H9 (cell line): ENCODE measurements around the gene NLN. TPM values are rescaled to one million over a fixed set of nuclear protein-coding genes. Genes with fewer than 3 reads are reported as not detected.

Experiments
- DNase-seq: peaks from one replicate; pipeline ENCODE4 v3.0.0-alpha.2; 2017
- H2AFZ ChIP-seq: one replicate; pipeline ENCODE4 v1.6.1; 2013; ENCODE audit warnings: mild to moderate bottlenecking, low read length, control low read depth, moderate library complexity
- H2AK5ac ChIP-seq: 2 replicates; pipeline ENCODE4 v1.6.1; 2013; ENCODE audit warnings: low read length, control low read depth, mixed read lengths; ENCODE audit not compliant: insufficient read length
- H2BK120ac ChIP-seq: one replicate; pipeline ENCODE4 v1.6.1; 2013; ENCODE audit warnings: low read depth, mild to moderate bottlenecking, low read length, control low read depth, inconsistent platforms; ENCODE audit not compliant: poor library complexity, severe bottlenecking
- H2BK12ac ChIP-seq: 2 replicates; pipeline ENCODE4 v1.6.1; 2013; ENCODE audit warnings: low read length, control low read depth, mixed read lengths, low read depth; ENCODE audit not compliant: insufficient read length
- H2BK15ac ChIP-seq: 2 replicates; pipeline ENCODE4 v1.6.1; 2013; ENCODE audit warnings: low read depth, low read length, control low read depth
- H2BK20ac ChIP-seq: one replicate; pipeline ENCODE4 v1.6.1; 2013; ENCODE audit warnings: low read depth, mild to moderate bottlenecking, low read length, control low read depth, inconsistent platforms; ENCODE audit not compliant: poor library complexity, severe bottlenecking
- H2BK5ac ChIP-seq: 2 replicates; pipeline ENCODE4 v1.6.1; 2013; ENCODE audit warnings: low read length, control low read depth, mixed read lengths; ENCODE audit not compliant: insufficient read length
- H3K14ac ChIP-seq: 2 replicates; pipeline ENCODE4 v1.6.1; 2013; ENCODE audit warnings: low read length, control low read depth; ENCODE audit not compliant: insufficient read depth
- H3K18ac ChIP-seq: 2 replicates; pipeline ENCODE4 v1.6.1; 2013; ENCODE audit warnings: low read depth, mild to moderate bottlenecking, mixed read lengths, low read length, control low read depth; ENCODE audit not compliant: insufficient read length
- H3K23ac ChIP-seq: 2 replicates; pipeline ENCODE4 v1.6.1; 2013; ENCODE audit warnings: low read length, control low read depth, mixed read lengths, low read depth; ENCODE audit not compliant: insufficient read length
- H3K23me2 ChIP-seq: 2 replicates; pipeline ENCODE4 v1.6.1; 2013; ENCODE audit warnings: low read depth, mild to moderate bottlenecking, mixed read lengths, low read length, control low read depth; ENCODE audit not compliant: insufficient read length, poor library complexity, severe bottlenecking
- H3K27ac ChIP-seq: 2 replicates; pipeline ENCODE4 v1.5.1; 2013; ENCODE audit warnings: low read length, control low read depth, mixed read lengths, low read depth; ENCODE audit not compliant: insufficient read length
- H3K27me3 ChIP-seq: 2 replicates; pipeline ENCODE4 v1.6.1; 2013; ENCODE audit warnings: low read length, control low read depth, inconsistent platforms; ENCODE audit not compliant: insufficient read depth
- H3K4ac ChIP-seq: 2 replicates; pipeline ENCODE4 v1.6.1; 2013; ENCODE audit warnings: low read depth, mild to moderate bottlenecking, control low read depth, inconsistent platforms, low read length, moderate library complexity
- H3K4me1 ChIP-seq: 2 replicates; pipeline ENCODE4 v1.6.1; 2013; ENCODE audit warnings: low read length, control low read depth, inconsistent platforms; ENCODE audit not compliant: insufficient read depth
- H3K4me2 ChIP-seq: 2 replicates; pipeline ENCODE4 v1.6.1; 2013; ENCODE audit warnings: low read length, control low read depth, mixed read lengths; ENCODE audit not compliant: insufficient read length, insufficient read depth
- H3K56ac ChIP-seq: 2 replicates; pipeline ENCODE4 v1.6.1; 2013; ENCODE audit warnings: low read depth, mild to moderate bottlenecking, mixed read lengths, low read length, control low read depth; ENCODE audit not compliant: insufficient read length
- H3K79me1 ChIP-seq: 2 replicates; pipeline ENCODE4 v1.6.1; 2013; ENCODE audit warnings: low read depth, mild to moderate bottlenecking, moderate library complexity, low read length, control low read depth, inconsistent platforms; ENCODE audit not compliant: insufficient read depth, poor library complexity, severe bottlenecking
- H3K79me2 ChIP-seq: 2 replicates; pipeline ENCODE4 v1.6.1; 2013; ENCODE audit warnings: low read length, control low read depth, inconsistent platforms; ENCODE audit not compliant: insufficient read depth
- H3K9ac ChIP-seq: 2 replicates; pipeline ENCODE4 v1.6.1; 2013; ENCODE audit warnings: low read length, control low read depth, mixed read lengths; ENCODE audit not compliant: insufficient read length; ENCODE audit errors: extremely low read depth
- H3K9me3 ChIP-seq: one replicate; pipeline ENCODE4 v1.6.1; 2013; ENCODE audit warnings: low read depth, low read length, inconsistent platforms; ENCODE audit not compliant: control insufficient read depth
- H3T11ph ChIP-seq: one replicate; pipeline ENCODE4 v1.6.1; 2013; ENCODE audit warnings: mild to moderate bottlenecking, low read length, control low read depth, inconsistent platforms
- H4K20me1 ChIP-seq: one replicate; pipeline ENCODE4 v1.6.1; 2013; ENCODE audit not compliant: control insufficient read depth, insufficient read length, insufficient read depth
- H4K5ac ChIP-seq: 2 replicates; pipeline ENCODE4 v1.6.1; 2013; ENCODE audit warnings: low read depth, mild to moderate bottlenecking, mixed read lengths, low read length, control low read depth; ENCODE audit not compliant: insufficient read length
- H4K8ac ChIP-seq: replicated peaks from 2 replicates; pipeline ENCODE4 v1.6.1; 2013; ENCODE audit warnings: low read length, control low read depth, mixed read lengths, low read depth; ENCODE audit not compliant: insufficient read length
- H4K91ac ChIP-seq: 2 replicates; pipeline ENCODE4 v1.6.1; 2013; ENCODE audit warnings: low read depth, mild to moderate bottlenecking, moderate library complexity, mixed read lengths, low read length, control low read depth; ENCODE audit not compliant: insufficient read length
- H3K27ac Mint-ChIP-seq, 3 experiments: 2 replicates in 2 of 3; 3 replicates in 1 of 3; pipeline ENCODE4 v1.8.0; 2020 to 2021; ENCODE audit warnings: mixed read lengths in 3 of 3, mild to moderate bottlenecking in 1 of 3, moderate library complexity in 1 of 3
- H3K27me3 Mint-ChIP-seq: 2 replicates; pipeline ENCODE4 v1.8.0; 2021; ENCODE audit warnings: low read depth, mild to moderate bottlenecking, moderate library complexity, mixed read lengths
- H3K36me3 Mint-ChIP-seq, 3 experiments: 2 replicates in 2 of 3; 3 replicates in 1 of 3; pipeline ENCODE4 v1.8.0; 2020 to 2021; ENCODE audit warnings: low read depth in 3 of 3, mixed read lengths in 3 of 3; ENCODE audit not compliant: insufficient read depth in 1 of 3
- H3K4me1 Mint-ChIP-seq, 2 experiments: 2 replicates each; pipeline ENCODE4 v1.8.0; 2020; ENCODE audit warnings: mixed read lengths in 2 of 2
- H3K4me3 Mint-ChIP-seq, 2 experiments: 2 replicates in 1 of 2; 3 replicates in 1 of 2; pipeline ENCODE4 v1.8.0; 2020 to 2021; ENCODE audit warnings: mild to moderate bottlenecking in 2 of 2, mixed read lengths in 2 of 2, moderate library complexity in 1 of 2
- H3K9me3 Mint-ChIP-seq, 2 experiments: 2 replicates in 1 of 2; 3 replicates in 1 of 2; pipeline ENCODE4 v1.8.0; 2020; ENCODE audit warnings: mild to moderate bottlenecking in 2 of 2, mixed read lengths in 2 of 2, moderate library complexity in 1 of 2
- CTCF ChIP-seq: fragments of 200-600 bp; sonication (generic); conservative IDR thresholded peaks from 3 replicates; pipeline ENCODE4 v1.8.0; 2021; ENCODE audit warnings: antibody characterized with exemption, mild to moderate bottlenecking
- total RNA-seq: library from RNA; stranded (reverse); gene quantifications from 2 replicates; pipeline ENCODE4 v1.2.1, GENCODE V29; 2021

The NLN gene
- total RNA-seq, 1 experiment from 2014 or later = 137 TPM

- no peaks in the 10 kb centered on the region for H3K36me3 Mint-ChIP-seq
- no peak for DNase-seq
- no peak overlapping the region for H2AK5ac ChIP-seq
- H2BK15ac ChIP-seq = no peak overlapping the region
- H3K18ac ChIP-seq = no peak overlapping the region
- H3K9me3 ChIP-seq = no peaks in the 10 kb centered on the region
- H3T11ph ChIP-seq = no peak overlapping the region
- no peaks in the 10 kb centered on the region; the same call in none of the 2 replicates for H3K27me3 Mint-ChIP-seq
- H3K14ac ChIP-seq = no peak overlapping the region
- no peaks in the 10 kb centered on the region for H3K79me1 ChIP-seq
- H2BK5ac ChIP-seq = no peak overlapping the region
- H3K4ac ChIP-seq = no peak overlapping the region
- no peak overlapping the region for H2AFZ ChIP-seq
- H3K27ac ChIP-seq = no peak overlapping the region
- no peak overlapping the region for H4K5ac ChIP-seq
- no peaks in the 10 kb centered on the region for H3K4me1 ChIP-seq
- no peak overlapping the region for H3K56ac ChIP-seq
- H3K4me2 ChIP-seq = no peak overlapping the region
- no peak for TF ChIP-seq CTCF
- peaks cover 0 to 2% of the 10 kb centered on the region in 2 experiments; a peak in 2 of 5 replicates for H3K9me3 Mint-ChIP-seq
- no peak overlapping the region for H2BK20ac ChIP-seq
- no peak overlapping the region for H3K4me3 Mint-ChIP-seq
- no peak overlapping the region for H2BK120ac ChIP-seq
- H3K23me2 ChIP-seq = no peaks in the 10 kb centered on the region
- no peaks in the 10 kb centered on the region for H3K79me2 ChIP-seq
- H3K27ac Mint-ChIP-seq = no peak overlapping the region
- H2BK12ac ChIP-seq = no peak overlapping the region
- H3K27me3 ChIP-seq = no peaks in the 10 kb centered on the region
- H3K23ac ChIP-seq = no peak overlapping the region
- H4K91ac ChIP-seq = no peak overlapping the region
- no peaks in the 10 kb centered on the region for H4K20me1 ChIP-seq
- no peak overlapping the region for H3K9ac ChIP-seq
- no peaks in the 10 kb centered on the region for H3K4me1 Mint-ChIP-seq
- H4K8ac ChIP-seq = no peak overlapping the region
These were observed 133.8 kb downstream of the NLN start for GRCh38 chr5:65855766-65856315.
